ENCODE data around the gene CSRP3.
A peak's percentile ranks its signal among the peaks of the same experiment; 100 is the strongest.

Gene CSRP3

DNA sequence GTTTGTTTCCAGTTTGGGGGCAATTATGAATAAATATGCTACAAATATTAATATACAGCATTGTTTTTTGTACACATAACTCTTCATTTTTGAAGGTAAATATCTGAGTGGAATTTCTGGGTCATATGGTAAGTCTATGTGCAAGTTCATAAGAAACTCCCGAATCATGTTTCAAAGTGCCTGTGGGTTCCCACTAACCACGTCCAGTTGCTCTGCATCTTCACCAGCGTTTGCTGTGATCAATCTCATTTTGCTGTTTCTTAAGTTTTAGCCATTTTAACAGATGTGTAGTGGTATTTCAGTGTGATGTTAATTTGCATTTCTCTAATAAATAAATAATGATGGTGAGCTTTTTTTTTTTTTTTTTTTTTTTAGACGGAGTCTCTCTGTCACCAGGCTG lies 14.2 kb upstream of the CSRP3 start:
- H3K9me3 Mint-ChIP-seq: no peaks in the 10 kb centered on the region
- DNase-seq (no peak), ATAC-seq (replicated peaks) (no peak)
- H3K4me3 Mint-ChIP-seq: no peak overlapping the region
- no peaks in the 10 kb centered on the region for H3K36me3 Mint-ChIP-seq
- H3K27me3 Mint-ChIP-seq: peaks cover 22 to 29% of the 10 kb centered on the region in 2 donors
- no peaks in the 10 kb centered on the region for H3K4me1 Mint-ChIP-seq
- H3K27ac Mint-ChIP-seq: no peak overlapping the region

DNA sequence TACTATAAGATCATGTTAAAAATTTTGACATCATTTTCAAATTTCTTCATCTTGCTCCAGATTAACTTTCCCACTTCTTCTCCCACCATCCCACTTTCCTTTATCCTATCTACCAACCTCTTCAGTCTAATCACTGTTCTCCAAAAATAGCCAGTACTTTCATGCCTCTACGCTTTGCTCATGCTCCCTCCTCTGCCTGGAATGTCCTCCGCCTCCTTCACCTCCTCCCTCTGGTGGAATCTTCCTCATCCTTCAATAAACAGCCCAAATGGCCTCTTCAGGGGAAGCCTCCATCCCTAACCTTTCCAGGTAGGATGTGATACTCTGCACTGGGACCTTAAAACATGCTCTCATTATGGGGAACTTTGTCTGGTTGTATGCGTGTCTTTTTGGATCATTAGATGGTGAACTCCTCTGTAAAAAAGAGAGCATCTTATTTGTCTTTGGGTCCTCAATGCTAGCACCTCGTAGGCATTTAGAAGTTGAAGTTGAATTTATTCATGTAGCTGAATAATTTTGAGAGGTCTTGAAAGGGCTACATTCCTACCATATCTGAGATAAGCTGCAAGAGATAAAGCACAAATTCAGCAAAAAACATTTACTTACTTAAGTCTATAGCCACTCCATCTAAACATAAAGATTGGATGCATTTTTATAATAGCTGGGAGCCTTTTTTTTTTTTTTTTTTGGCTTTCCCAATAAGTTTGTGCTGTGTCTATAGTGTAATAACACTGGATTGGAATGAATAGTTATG lies 8.0 kb upstream of the CSRP3 start:
- no peak overlapping the region for H3K27ac Mint-ChIP-seq
- no peaks in the 10 kb centered on the region for H3K9me3 Mint-ChIP-seq
- H3K27me3 Mint-ChIP-seq: peaks cover 26 to 35% of the 10 kb centered on the region in 2 donors
- H3K4me1 Mint-ChIP-seq: no peaks in the 10 kb centered on the region
- DNase-seq (no peak), ATAC-seq (replicated peaks) (no peak)
- no peaks in the 10 kb centered on the region for H3K36me3 Mint-ChIP-seq
- no peak overlapping the region for H3K4me3 Mint-ChIP-seq

DNA sequence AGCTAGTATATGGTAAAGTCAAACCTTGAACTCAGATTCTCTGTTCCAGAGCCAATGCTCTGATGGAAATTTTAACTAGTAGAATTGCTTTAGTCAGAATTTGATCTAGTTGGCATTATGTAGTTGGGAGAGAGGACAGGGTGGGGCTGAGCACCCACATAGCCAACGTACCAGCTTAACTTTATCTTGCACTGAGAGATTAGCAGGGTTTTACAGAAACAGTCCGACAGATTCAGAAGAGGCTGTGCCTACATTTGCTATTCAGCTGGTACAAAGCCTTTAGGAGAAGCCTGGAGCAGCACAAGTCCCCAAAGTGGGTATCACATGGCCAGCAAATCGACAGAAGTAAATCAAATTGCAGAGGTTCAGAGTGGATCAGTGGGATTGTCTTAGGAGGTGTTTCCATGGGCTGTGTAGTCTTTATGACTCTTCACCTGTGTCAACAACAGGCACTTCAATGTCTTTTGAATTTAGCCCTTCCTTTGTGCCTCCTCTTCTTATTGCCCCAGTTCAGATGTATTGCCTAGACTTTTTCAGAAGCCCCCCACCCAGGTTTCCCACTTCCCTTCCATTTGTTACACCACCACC lies 7.3 kb upstream of the CSRP3 start:
- Mint-ChIP-seq H3K4me3 (no peak overlapping the region), H3K9me3 (no peaks in the 10 kb centered on the region), H3K27me3 (peaks cover 22 to 35% of the 10 kb centered on the region in 2 donors), H3K27ac (no peak overlapping the region), H3K36me3 (no peaks in the 10 kb centered on the region), H3K4me1 (no peaks in the 10 kb centered on the region)
- ATAC-seq (replicated peaks) (no peak), DNase-seq (no peak)

- H3K4me1 Mint-ChIP-seq: no peaks in the 10 kb centered on the region
- no peaks in the 10 kb centered on the region for H3K9me3 Mint-ChIP-seq
- DNase-seq: no peak
- no peak for ATAC-seq (replicated peaks)
- no peak overlapping the region for H3K4me3 Mint-ChIP-seq
- H3K27ac Mint-ChIP-seq: no peak overlapping the region
- H3K27me3 Mint-ChIP-seq: peaks cover 22 to 32% of the 10 kb centered on the region in 2 donors
- no peaks in the 10 kb centered on the region for H3K36me3 Mint-ChIP-seq
These were observed 6.4 kb upstream of the CSRP3 start for GRCh38 chr11:19208181-19208580.

DNA sequence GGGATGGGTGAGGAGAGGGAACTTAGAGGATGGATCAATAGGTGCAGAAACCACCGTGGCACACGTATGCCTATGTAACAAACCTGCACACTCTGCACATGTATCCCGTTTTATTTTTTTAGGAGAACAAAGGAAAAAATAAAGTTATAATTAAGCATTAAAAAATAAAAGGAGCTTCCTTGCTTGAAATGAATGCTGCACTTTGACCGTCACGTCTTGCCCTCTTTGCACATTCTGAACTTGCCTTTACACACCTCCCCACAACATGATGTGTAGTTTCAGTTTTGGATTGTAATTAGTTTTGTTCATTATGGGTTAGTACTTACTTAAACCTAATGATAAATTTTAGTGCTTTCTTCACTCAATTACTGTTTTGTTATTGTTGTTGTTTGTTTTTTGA lies 3.1 kb upstream of the CSRP3 start:
- Mint-ChIP-seq H3K4me1 (no peaks in the 10 kb centered on the region), H3K4me3 (no peak overlapping the region), H3K27me3 (peaks cover 15 to 30% of the 10 kb centered on the region in 2 donors), H3K27ac (no peak overlapping the region), H3K36me3 (no peaks in the 10 kb centered on the region), H3K9me3 (no peaks in the 10 kb centered on the region)
- DNase-seq (no peak), ATAC-seq (replicated peaks) (no peak)

DNA sequence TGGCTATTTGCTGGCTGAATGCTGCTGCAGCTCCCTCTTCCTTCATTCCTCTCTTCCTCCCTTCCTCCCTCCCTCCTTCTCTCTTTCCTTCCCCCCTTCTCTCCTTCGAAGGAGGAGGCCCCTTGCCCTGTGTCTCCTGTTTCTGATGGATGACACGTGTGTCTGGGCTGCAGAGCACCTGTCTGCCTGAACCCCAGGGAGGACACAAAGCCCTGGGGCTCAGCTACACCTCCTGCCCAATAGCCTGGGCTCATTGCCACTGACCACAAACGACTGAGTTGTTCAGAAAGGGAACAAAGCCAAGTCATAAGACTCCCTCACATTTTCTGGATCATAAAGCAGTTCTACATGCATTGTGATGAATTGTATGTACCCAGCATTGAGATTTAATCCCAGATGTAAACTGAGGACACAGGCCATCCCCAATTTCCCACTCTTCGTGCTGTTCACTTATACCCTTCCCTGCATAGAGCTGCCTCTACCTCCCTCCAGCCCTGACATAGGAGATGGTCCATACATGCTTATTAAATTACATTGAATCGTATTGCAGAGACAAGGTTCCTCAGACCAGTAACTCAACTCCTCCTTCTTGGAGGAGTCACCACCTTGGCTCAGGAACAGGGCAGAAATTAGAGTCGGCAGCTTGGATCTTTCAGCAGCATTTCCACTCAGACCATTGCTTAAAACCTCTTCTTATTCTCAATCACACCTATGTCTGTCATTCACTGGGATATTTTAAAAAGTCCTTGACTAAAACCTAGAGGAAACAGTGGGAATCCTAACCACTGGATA lies 1.2 kb downstream of the CSRP3 start:
- Mint-ChIP-seq H3K4me3 (no peak overlapping the region), H3K9me3 (no peaks in the 10 kb centered on the region), H3K4me1 (no peaks in the 10 kb centered on the region), H3K27ac (no peak overlapping the region), H3K36me3 (no peaks in the 10 kb centered on the region), H3K27me3 (peaks cover 6 to 15% of the 10 kb centered on the region in 2 donors)
- DNase-seq: no peak
- peak in 1 of 2 donors; percentile 27 for ATAC-seq (replicated peaks)

GRCh38 chr11:19199771-19200170 lies 2.0 kb downstream of the CSRP3 start:
- Mint-ChIP-seq H3K27ac (no peak overlapping the region), H3K9me3 (no peaks in the 10 kb centered on the region), H3K36me3 (no peaks in the 10 kb centered on the region), H3K27me3 (peaks cover 6 to 15% of the 10 kb centered on the region in 2 donors), H3K4me1 (no peaks in the 10 kb centered on the region), H3K4me3 (no peak overlapping the region)
- no peak for ATAC-seq (replicated peaks)
- no peak for DNase-seq

DNA sequence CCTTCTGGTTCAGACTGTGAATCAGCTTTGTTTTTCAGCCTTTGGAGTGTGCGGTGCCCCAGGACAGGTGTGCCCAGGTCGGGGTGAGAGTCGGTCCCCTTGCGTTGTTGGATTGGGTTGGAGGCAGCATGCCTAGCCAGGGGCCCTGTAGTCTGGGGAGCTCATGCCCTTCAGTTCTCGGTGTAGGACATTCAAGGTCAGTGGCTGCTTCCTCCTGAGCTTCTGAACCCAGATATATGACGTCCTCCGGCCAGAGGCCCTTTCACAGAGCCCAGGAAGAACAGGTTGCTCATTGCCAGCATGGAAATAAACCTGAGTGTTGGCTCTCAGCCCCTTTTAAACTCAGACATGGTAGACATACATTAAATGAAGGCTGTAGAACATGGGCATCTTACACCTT lies 2.7 kb downstream of the CSRP3 start:
- Mint-ChIP-seq H3K27me3 (peaks cover 6 to 15% of the 10 kb centered on the region in 2 donors), H3K4me1 (no peaks in the 10 kb centered on the region), H3K27ac (no peak overlapping the region), H3K36me3 (no peaks in the 10 kb centered on the region), H3K4me3 (no peak overlapping the region), H3K9me3 (no peaks in the 10 kb centered on the region)
- ATAC-seq (replicated peaks): no peak
- DNase-seq: no peak

- ATAC-seq (replicated peaks): no peak
- Mint-ChIP-seq H3K27ac (peak overlapping the region; percentile 5), H3K36me3 (no peaks in the 10 kb centered on the region), H3K4me1 (no peaks in the 10 kb centered on the region), H3K4me3 (no peak overlapping the region), H3K27me3 (peaks cover 6 to 7% of the 10 kb centered on the region in 2 donors), H3K9me3 (no peaks in the 10 kb centered on the region)
- DNase-seq: no peak
These were observed 5.4 kb downstream of the CSRP3 start for GRCh38 chr11:19196432-19196831.

- ATAC-seq (replicated peaks) (no peak), DNase-seq (no peak)
- Mint-ChIP-seq H3K36me3 (no peaks in the 10 kb centered on the region), H3K9me3 (no peaks in the 10 kb centered on the region), H3K27me3 (no peaks in the 10 kb centered on the region), H3K27ac (no peak overlapping the region), H3K4me1 (no peaks in the 10 kb centered on the region), H3K4me3 (no peak overlapping the region)
These were observed 7.0 kb downstream of the CSRP3 start for GRCh38 chr11:19194620-19195308.

GRCh38 chr11:19193916-19194315 lies 7.9 kb downstream of the CSRP3 start:
- Mint-ChIP-seq H3K4me1 (no peaks in the 10 kb centered on the region), H3K27me3 (no peaks in the 10 kb centered on the region), H3K9me3 (no peaks in the 10 kb centered on the region), H3K4me3 (no peak overlapping the region), H3K27ac (no peak overlapping the region), H3K36me3 (no peaks in the 10 kb centered on the region)
- DNase-seq (no peak), ATAC-seq (replicated peaks) (no peak)

DNA sequence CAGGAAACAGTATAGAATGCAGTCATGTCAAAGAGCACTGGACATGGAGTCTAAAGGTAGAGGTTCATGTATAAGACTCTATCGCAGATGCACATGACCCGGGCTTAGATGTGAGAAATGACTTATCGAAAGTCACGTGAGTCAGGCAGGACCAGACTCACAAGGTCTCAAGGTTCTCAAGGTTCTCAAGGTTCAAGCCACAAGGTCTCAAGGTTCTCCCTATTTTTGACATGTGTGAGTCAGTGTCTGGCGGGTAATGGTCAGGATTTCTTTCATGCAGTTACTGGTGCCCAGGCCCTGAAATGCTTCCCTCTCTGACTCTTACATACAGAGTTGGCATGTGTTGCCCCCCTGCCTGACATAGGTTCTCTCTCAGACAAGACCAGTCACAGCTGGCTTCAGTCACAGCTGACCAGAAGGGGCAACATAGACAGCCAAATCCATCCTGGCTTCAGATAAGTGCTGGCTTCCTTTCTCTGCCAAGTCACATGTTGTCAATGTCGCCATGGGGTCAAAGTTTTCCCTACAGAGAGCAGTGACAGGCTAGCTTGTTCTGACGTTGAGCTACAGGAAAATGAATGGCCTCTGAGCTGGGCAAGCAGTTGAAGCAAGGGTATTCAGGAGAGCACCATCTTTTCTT lies 10.1 kb downstream of the CSRP3 start:
- Mint-ChIP-seq H3K4me3 (no peak overlapping the region), H3K9me3 (no peaks in the 10 kb centered on the region), H3K27me3 (no peaks in the 10 kb centered on the region), H3K4me1 (no peaks in the 10 kb centered on the region), H3K36me3 (no peaks in the 10 kb centered on the region), H3K27ac (no peak overlapping the region)
- DNase-seq (no peak), ATAC-seq (replicated peaks) (no peak)

GRCh38 chr11:19187833-19188258 lies 13.9 kb downstream of the CSRP3 start:
- DNase-seq: no peak
- H3K4me1 Mint-ChIP-seq: no peaks in the 10 kb centered on the region
- no peak overlapping the region for H3K27ac Mint-ChIP-seq
- no peak for ATAC-seq (replicated peaks)
- H3K9me3 Mint-ChIP-seq: no peaks in the 10 kb centered on the region
- H3K4me3 Mint-ChIP-seq: no peak overlapping the region
- no peaks in the 10 kb centered on the region for H3K27me3 Mint-ChIP-seq
- H3K36me3 Mint-ChIP-seq: peaks cover 0 to 9% of the 10 kb centered on the region in 2 donors

Measured in stimulated activated naive B cell treated with anti-CD40 and anti-IgM and Interleukin-4, amounts not matched to agents 10 μg/mL and 1 μg/mL and 100 μg/mL, for 72 hours (primary cell).